ENCODE results near the gene FGD5.

- TF ChIP-seq GATA2 (IDR thresholded peaks at IDR 0.05; ENCODE audit: low read depth, low read length) (no peak), GATA3 (IDR thresholded peaks at IDR 0.05; ENCODE audit: low read depth, low read length) (no peak)
These were observed 2.4 kb upstream of the FGD5 start for GRCh38 chr3:14816359-14816758.
